Activated T-cell treated with anti-CD3 and anti-CD28 coated beads for 48 hours (primary cell): ENCODE measurements around the gene C1QL2.

ENCODE experiments used
- DNase-seq: peaks from one replicate; pipeline ENCODE4 v3.0.0-alpha.2; 2020; ENCODE audit warnings: low read depth

C1QL2 gene

DNA sequence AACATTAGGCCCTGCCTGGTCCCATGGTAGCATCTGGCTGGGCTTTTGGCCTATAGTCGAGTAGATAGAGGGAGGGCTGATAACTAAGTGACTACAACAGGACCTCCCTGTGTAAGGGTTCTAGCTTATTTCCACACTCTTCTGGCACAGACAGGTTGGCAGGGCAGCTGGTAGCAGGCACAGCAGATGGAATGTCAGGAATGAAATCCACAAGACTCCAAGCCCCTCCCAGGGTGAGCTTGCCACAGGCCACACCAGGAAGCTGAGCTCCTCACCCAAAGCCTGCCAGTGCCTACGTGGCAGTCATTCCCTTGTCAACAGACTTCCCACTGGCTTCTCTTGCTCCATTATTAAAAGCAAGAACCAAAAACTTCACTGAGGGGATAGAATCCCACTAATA lies 20.7 kb upstream of the C1QL2 start:
- DNase-seq, result no peak

DNA sequence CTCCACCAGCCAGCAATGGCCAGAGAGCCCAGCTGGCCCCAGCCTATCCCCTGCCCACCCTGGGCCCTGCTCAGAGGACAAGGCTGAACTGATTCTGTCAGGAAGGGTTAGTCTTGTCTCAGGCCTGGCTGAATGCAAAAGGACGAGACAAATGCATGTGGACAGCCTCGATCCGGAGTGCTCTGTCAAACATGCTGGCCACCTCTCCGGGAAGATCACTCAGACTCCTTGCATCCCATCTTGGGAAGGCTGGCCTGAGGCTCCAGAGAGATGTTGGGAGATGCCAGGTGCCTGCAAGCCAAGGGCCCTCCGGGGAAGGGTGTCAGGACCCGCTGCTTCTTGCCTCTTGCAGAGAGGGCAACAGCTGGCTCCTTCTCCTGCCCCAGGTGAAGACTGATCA lies 20.2 kb upstream of the C1QL2 start:
- no peak for DNase-seq

DNA sequence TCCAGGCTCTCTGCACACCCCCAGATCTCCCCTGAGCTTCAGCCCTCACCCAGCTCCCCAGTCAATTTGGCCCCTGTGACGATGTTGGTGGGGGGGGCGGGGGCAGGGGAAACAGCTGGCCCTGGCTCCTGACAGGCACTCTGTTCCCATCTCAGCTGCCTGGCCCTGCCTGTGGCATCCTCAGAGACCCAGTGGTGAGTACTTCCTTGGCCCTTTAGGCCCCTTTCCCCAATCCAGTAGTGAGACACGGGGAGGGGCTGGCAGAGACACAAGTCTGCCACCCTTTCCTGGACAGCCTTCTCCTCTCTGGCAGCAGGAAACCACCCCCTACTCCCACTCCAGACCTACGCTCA lies 19.3 kb upstream of the C1QL2 start:
- no peak for DNase-seq

DNA sequence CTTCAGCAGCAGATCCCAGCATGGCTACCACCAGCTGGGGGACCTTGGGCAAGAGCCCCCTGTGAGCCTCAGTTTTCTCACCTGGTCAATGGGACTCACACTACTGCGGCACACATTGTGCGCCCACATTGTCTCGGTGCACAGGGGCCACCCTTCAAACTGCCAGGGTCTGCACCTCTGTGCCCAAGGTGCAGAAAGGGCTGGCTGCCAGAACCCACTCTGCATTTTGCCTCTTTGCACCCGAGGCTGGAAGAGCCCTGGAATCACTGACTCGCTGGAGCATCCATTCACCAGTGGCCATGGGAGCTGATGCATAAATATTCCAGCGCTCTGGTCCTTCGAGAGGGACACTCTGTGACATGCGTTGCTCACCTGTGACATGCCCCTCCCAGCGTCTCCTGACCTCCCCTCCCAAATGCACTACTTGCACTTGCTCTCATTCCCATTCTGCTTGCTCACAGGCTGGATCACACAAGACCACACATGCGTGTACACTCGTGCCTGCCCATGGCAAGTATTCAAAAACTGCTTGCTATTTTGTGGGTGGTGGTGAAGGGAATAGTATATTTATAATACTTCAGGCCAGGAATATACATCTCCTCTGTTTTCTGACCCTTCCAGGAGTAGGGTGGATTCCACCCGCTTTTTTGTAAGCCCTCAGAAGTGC lies 18.8 kb upstream of the C1QL2 start:
- no peak for DNase-seq

DNA sequence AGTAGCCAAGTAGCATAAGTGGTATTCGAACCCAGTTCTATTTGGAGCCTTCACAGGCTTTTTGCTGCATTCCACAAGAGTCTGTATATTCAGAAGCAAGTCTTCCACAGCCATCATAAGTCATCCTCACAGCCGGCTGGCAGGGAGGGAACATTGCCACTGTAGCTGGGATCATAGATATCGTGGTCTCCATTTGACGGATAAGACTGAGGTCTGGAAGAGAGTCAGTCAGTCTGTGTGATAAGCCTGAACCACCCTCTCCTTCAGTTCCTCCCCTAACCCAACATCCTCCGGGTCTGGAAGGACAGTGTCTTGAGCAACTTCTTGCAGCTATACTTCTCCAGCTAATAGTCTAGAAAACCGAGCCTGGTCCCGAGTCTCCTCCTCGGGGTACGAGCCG lies 17.0 kb upstream of the C1QL2 start:
- no peak for DNase-seq

DNA sequence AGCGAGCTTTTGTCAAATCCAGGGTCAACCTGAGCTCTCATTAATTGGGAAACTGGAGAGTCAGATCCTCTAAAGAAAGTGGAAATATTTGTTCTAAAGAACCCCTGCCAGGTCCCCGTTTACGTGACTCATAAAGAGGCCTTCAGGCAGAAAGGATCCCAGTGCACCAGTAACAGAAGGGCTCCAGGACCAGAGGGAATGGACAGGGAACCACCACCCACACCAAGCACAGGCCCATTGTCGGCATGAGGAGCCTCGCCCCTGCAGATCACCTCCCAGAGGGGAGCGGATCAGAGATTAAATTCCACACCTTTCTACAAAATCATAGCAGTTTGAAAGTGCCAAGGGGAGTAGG lies 16.4 kb upstream of the C1QL2 start:
- DNase-seq, result no peak

DNA sequence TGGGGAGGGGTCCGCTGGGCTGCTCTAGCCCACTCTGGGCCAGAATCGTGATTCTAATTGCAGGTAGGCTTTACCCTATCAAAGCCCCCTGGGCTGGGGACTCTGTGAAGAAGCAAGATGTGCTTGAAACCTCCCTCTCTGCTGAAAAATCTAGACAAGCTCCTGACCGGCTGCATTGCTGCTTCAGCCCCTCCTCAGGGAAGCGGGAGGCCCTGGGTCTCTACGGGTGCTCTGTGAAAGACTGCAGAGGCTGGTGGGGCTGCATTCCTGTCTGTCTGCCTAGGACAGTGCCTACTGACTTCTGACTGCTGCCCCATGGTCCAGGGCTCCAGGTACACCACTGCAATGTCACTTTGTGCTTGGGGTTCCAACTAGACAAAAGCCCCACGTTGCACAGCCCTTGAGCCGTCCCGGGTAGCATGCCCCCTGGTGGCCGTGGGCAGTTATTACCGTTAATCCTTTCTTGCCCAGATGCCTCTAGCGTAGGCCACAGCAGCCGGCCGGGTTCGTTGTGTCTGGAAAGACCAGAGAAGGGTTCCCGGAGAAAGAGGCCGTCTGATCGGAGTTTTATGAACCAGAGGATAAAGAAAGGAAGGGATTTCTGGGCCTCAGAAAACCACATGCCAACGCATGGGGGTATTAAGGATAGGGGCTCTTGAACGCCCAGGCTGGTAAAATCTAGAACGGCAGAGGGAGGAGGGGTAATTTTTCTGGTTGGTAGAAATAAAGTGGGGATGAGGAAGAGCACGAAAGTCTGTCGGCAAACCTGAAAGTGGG lies 15.9 kb upstream of the C1QL2 start:
- DNase-seq, result peak; percentile 46

DNA sequence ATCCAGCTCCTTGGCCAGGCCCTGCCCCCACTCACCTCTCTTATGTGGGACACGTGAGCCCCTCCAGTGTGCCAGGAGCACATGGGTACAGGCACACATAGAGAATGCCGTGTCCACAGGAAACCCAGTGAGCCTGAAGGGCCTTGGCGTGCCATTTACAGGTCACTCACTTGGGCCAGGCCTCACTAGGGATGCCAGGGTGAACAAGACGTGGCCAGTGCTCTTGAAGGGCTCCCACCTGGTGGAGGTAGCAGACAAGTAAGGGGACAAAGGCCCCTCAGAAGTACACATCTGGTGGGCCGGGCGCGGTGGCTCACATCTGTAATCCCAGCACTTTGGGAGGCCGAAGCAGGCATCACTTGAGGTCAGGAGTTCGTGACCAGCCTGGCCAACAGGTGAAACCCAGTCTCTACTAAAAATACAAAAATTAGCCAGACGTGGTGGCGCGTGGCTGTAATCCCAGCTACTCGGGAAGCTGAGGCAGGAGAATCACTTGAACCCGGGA lies 15.1 kb upstream of the C1QL2 start:
- no peak for DNase-seq

DNA sequence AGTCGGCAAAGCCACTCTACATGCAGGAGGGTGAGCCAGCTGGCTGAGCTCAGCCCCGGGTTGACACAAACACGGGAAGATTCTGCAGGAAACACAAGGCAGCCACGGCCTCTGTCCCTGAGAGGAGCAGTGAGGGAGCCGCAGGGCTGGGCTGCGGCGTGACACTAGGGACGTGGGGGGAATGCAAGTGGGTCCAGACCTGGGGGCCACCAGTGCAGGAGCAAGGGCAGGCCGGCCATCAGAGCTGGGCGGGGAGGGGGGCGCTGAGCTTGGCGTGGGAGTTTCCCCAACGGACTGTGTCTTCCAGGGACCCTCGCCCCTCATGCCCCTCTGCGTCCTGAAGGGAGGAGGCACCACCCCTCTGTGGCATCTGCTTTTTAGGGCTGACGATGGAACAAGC lies 12.0 kb upstream of the C1QL2 start:
- DNase-seq, result no peak

DNA sequence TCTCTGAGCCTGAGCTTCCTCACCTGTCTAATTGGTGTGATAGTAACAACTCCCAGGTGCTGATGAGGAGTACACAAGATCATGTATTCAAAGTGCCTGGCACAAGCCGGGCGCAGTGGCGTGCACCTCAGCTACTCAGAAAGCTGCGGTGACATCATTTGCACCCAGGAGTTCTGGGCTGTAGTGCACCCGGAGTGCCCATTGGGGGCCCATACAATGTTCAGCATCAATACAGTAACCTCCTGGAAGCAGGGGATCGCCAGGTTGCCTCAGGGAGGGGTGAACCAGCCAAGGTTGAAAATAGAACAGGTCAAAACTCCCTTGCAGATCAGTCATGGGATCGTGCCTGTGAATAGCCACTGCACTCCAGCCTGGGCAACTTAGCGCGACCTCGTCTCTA lies 11.2 kb upstream of the C1QL2 start:
- DNase-seq, result no peak

DNA sequence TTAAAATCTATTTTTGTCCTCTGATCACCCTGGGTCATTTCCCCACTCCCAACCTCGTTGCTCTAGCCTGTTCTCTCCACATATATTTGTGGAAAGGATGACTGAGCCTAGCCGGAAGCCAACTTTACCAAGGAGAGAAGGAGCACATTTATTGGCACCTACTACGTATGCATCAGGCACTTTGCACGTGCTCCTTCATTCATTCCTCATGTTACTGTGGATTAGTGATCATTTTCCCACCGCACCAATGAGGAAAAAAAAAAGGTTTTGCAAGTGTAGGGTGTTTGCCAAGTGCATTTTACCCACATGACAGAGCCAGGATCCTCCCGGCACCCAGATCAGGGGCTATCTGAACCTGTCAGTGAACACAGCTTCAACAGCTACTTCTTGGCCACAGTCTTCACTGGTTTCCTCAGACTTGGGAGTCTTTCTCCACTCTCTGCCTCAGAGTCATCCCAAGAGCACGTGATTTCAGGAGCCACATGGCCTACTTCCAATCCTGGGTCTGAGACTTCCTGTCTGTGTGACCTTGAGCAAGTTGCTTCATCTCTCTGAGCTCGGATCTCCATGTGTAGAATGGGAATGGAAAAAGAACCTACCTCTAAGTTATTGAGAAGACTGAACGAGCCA lies 1.9 kb upstream of the C1QL2 start:
- DNase-seq, result no peak

DNA sequence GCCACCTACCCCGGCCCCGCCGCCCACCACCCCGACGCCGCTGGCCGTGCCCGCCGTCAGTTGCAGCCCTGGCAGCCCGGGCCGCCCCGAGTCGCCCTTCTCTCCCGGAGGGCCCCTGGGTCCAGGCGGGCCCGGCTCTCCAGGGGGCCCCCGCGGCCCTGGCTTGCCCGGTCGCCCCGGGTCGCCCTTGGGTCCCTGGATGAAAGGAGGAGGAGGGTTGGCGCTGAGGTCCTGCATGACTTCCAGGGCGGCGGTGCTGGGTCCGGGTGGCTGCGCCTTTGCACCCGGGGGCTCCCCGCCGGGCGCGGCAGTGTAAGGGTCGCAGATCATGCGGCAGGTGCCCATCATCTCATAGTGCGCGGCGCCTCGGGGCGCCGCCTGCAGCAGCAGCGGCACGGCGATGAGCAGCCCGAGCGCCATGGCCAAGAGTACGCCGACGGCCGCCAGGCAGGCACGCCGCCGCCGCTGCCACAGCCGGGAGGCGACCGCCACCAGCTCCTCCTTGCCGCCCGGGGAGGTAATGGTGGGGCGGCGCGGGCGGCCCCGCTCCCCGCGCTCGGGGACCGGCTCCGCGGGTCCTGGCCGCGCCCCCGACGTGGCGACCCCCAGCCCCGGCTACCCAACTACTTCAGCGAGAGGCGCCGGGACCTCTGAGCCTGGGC lies 570 bp downstream of the C1QL2 start:
- no peak for DNase-seq

DNA sequence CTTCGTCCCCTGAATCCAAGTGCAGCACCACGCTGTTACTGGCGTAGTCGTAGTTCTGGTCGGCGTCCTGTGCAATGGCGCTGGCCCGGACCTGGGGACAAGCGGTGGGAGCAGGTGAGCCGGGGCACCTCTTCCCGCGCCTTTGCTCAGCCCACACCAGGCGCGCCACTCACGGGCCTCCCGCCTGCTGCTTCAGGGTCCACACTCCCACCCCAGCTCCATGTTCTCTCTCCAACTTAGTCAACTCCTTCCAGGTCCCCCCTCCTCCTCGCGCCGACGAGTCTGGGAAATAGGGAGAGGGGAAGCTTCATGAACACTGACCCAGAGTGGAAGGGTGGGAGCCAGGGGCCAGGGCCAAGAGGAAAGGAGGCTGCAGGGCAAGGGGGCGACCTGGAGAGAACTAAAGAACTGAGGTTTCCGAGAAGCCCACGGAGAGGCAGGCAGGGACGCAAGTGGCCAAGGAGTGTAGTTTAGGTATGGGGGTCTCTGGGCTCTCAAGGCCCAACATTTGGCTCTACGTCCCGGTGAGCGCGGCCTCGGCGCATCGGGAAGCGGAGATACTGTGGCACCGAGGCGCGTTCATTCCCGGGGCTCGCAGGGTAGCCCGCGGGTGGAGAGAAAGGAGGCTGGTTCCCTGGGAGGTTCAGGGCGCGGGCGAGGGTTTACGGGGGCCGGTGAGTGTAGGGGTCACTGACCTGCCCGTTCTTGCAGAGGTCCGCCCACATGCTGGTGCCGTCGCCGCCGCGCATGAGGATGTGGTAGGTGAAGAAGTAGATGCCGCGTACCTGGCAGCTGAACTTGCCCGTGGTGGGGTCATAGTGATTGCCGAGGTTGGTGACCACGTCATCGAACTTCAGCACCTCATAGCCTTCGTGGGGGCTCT lies 1.4 kb downstream of the C1QL2 start:
- no peak for DNase-seq

DNA sequence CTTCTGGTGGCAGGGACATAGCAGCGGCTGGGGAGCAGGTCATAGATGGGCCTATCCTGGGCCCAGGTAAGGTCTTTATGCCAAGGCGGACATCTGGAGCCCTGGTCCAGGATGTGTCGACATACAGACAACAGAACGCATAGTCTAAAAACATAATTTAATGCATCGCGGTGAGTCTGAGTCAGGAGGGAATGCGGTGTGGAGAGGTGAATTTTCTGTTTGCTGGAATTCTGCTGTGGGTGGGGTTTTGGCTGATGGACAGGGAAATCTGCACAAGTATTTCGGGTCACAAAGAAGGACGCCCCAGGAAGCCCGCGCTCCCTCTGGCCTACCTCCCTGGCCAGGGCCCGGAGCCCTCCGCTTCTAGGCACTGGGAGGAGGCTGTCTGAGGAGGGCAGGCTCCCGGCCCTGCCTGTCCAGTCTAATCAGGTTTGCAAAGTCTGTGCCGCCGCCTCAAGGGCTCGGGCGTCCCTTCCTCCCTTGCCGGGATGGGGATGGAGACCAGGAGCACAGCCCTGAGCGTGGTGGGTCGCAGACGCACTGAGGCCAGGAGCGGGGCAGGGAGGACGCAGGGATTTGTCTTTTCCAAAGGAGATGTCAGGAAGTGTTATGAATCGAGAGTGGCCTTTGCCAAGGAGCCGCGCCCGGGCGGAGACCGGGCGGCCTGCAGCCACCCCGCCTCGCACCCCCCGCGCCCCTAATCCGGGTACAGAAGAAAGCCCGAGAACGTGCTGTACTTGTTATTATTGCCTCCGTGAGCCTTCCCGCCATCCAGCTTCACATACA lies 2.3 kb downstream of the C1QL2 start:
- DNase-seq, result no peak

DNA sequence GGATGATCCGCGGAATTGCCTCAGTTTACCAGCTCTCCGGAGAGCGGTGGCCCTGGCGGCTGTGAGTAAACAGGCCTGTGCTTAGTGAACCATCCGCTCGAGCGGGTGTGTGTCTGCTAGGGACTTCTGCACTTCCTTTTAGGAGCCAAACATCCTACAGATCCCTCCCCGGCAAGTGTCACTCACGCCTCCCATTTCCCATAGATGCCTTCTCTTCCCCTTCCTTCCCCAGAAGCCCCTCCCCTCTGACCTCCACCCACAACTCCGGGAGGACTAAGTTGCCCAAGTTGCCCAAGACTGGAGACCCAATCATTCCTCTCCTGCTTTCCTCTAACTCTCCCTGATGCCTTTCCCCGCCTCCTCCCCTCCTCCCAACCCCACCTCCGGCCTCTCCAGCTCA lies 2.9 kb downstream of the C1QL2 start:
- DNase-seq, result no peak

DNA sequence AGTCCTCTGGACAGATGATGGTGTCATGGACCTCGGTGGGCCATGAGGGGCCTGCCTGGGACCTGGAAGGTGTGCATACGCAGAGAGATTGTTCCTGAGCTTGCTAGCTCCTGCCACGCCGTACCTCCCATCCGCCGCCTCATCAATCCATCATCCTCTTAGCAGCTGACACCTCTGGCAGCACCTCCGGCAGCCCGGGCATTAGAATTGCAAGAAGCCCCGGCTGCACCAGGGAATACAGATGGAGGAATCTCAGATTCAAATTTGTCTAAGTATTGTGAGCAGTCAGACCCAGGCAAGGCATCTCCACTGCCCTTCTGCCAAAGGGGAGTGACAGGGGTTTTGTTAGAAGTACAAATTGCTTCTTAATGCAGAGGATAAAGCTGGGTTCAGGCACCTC lies 4.5 kb downstream of the C1QL2 start:
- no peak for DNase-seq

DNA sequence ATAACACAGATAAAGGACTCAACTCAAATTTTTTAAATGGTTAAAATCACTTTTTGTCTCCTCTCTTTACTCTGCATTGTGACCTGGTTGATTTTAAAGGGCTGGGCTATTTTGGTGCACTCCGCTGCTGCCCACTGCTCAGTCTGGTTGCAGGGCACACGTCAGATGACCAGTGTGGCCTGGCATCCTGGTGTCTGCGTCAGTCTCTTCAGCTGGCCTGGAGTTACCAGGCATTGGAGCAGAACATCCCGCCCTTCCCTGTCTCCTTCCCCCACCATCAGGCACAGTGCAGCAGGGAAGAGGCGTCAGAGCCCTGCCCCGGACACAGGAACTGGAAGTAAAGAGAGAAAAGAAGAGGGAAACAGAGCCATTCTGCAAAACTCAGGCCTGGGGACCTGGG lies 8.9 kb downstream of the C1QL2 start:
- DNase-seq, result no peak

DNA sequence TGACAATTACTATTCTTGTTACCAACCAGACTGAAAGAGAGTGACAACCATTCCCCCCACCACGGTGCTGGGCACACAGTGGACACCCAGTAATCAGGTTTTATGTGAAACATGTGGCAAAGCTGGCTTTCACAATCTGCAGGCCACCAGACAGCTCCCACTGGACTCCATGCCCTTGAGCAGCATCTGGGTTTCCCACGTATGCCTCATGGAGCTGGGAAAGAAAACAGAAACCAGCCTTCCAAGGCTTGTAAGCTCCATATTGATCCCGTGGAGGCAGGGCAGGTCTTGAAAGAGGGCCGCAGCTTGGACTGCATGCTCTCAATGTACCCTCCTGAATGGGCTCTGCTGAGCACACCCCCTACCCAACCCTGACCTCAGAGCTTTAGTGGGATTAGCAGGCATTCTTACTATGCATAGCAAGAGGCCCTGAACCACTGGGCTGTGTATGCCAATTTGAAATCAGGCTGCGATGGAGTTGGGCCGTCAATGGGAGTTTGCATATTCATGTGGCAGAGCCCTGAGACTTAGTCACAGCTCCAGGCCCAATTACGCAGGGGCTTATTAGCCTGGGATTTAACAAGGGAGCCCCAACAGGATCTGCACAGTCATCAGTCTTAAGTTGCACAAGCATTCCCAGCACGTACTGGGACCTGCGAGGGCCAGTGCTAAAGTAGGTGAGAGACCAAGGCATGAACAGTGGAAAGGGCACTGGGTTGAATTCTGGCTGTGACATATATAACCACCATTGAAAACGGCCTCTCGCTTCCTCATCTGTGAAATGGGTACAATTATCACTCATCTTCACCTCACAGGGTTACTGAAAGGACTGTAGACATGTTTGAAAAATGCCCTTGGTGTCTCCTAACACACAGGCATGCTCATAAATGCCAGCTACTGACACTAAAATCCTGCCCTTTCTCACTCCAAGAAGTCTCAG lies 10.5 kb downstream of the C1QL2 start:
- DNase-seq, result no peak

DNA sequence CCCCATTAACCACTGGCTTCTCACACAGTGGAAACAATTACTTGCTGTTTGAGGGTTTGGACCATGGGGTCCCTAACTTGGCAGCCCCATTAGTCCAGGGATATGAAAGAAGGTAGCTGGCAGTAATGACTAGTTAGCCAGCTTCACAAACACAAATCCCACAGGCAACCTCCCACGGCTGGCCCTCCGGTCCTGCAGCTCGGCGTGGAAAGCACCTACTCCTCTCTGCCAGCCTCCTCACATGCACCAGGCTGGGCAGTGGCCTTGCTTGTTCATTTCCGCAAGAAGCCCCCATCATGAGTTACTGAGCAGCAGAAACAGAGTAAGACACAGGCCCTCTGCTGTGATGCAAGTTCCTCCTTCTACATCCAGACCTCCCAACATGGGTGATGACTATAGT lies 13.7 kb downstream of the C1QL2 start:
- no peak for DNase-seq

DNA sequence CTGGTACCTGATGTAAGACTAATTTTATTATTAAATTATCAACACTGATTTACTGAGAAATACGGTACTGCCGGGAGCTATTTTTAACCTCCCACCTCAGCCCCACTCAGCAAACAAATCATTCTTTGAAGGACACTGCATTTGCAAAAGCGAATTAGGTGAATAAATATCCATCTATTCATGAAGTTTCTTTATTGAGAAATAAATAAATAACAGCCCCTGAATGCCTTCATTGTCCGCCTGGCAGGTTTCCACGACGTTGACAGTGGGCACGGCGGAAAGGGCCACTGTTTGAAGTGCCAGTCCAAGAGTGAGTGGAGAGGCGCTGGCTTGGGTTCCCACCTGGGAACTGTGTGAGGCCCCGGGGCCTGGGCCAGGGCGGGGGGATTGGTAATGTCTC lies 15.7 kb downstream of the C1QL2 start:
- DNase-seq, result no peak
